B cell (primary cell): ENCODE results near the gene RIN2. TPM values are rescaled to one million over a fixed set of nuclear protein-coding genes. Genes with fewer than 3 reads are reported as not detected.

Source experiments
- ATAC-seq: fragments of 200-7000 bp; cut with Tn5 transposase; one replicate; pipeline ENCODE4 v1.10.0; 2021; ENCODE audit warnings: low read depth, mild to moderate bottlenecking, moderate number of reproducible peaks, moderate library complexity
- CTCF ChIA-PET: fragments of 350-600 bp; sonication (Branson Sonifier 250); formaldehyde crosslinking; loops from one replicate; lab custom pipeline; 2021; ENCODE audit warnings: antibody characterized with exemption, inconsistent platforms; lab: Charles Lee
- POLR2A ChIA-PET: fragments of 350-600 bp; sonication (Branson Sonifier 250); formaldehyde crosslinking; loops from one replicate; lab custom pipeline; 2021; ENCODE audit warnings: antibody characterized with exemption; lab: Charles Lee
- DNase-seq: peaks from one replicate; pipeline ENCODE4 v3.0.0; 2013
- H2AFZ ChIP-seq: 2 replicates; pipeline ENCODE4 v1.6.1; 2012; ENCODE audit warnings: mild to moderate bottlenecking, low read depth, low read length; ENCODE audit not compliant: insufficient read depth, poor library complexity, severe bottlenecking
- H3K27ac ChIP-seq, 2 donors: 1 replicate in 1 of 2; 2 replicates in 1 of 2; pipeline ENCODE4 v1.5.1; 2012 to 2013; ENCODE audit warnings: low read length in 2 of 2, mild to moderate bottlenecking in 2 of 2, moderate library complexity in 1 of 2
- H3K27me3 ChIP-seq, 4 experiments: fragments of 200-600 bp in 1 of 4; sonication (generic) in 1 of 4; replicated peaks in 1 of 4; 1 replicate in 2 of 4; 2 replicates in 2 of 4; pipeline versions ENCODE4 v1.6.1 to v1.7.0; 2013 to 2016; ENCODE audit warnings: low read length in 3 of 4, mild to moderate bottlenecking in 2 of 4, mixed read lengths in 1 of 4, moderate library complexity in 1 of 4; ENCODE audit not compliant: insufficient read depth in 4 of 4, control insufficient read depth in 3 of 4; ENCODE audit errors: control extremely low read depth in 1 of 4
- H3K36me3 ChIP-seq, 2 experiments: replicated peaks in 1 of 2; 1 replicate in 1 of 2; 2 replicates in 1 of 2; pipeline versions ENCODE4 v1.6.1 to v1.7.1; 2013; ENCODE audit warnings: low read length in 1 of 2; ENCODE audit not compliant: insufficient read depth in 2 of 2, control insufficient read depth in 1 of 2; ENCODE audit errors: control extremely low read depth in 1 of 2, extremely low read depth in 1 of 2
- H3K4me1 ChIP-seq, 2 donors: fragments of 200-600 bp in 1 of 2; sonication (generic) in 1 of 2; 1 replicate in 1 of 2; 2 replicates in 1 of 2; pipeline versions ENCODE4 v1.5.1 to v1.6.1; 2013 to 2017; ENCODE audit warnings: low read length in 2 of 2; ENCODE audit not compliant: control insufficient read depth in 2 of 2, insufficient read depth in 2 of 2
- H3K4me2 ChIP-seq: replicated peaks from 2 replicates; pipeline ENCODE3; 2012; ENCODE audit warnings: mild to moderate bottlenecking, low read depth, low read length; ENCODE audit not compliant: poor library complexity, severe bottlenecking
- H3K4me3 ChIP-seq, 5 experiments: fragments of 200-600 bp in 1 of 5; sonication (generic) in 1 of 5; 1 replicate in 3 of 5; 2 replicates in 2 of 5; pipeline versions ENCODE4 v1.5.1 to v1.7.0; 2011 to 2016; ENCODE audit warnings: low read length in 4 of 5, mild to moderate bottlenecking in 4 of 5, low read depth in 2 of 5, control low read depth in 1 of 5, moderate library complexity in 1 of 5; ENCODE audit not compliant: insufficient read depth in 1 of 5; ENCODE audit errors: control extremely low read depth in 1 of 5, extremely low read depth in 1 of 5
- H3K79me2 ChIP-seq: fragments of 200-600 bp; sonication (generic); one replicate; pipeline ENCODE4 v1.6.0; 2016; ENCODE audit warnings: low read length; ENCODE audit not compliant: control insufficient read depth, insufficient read depth
- H3K9ac ChIP-seq: fragments of 200-600 bp; sonication (generic); 2 replicates; pipeline ENCODE4 v1.6.1; 2017; ENCODE audit warnings: mild to moderate bottlenecking, low read length, moderate library complexity
- H3K9me3 ChIP-seq, 3 donors: one replicate each; pipeline versions ENCODE4 v1.6.1 to v1.7.1; 2013; ENCODE audit warnings: low read length in 2 of 3; ENCODE audit not compliant: control insufficient read depth in 2 of 3, insufficient read depth in 1 of 3; ENCODE audit errors: control extremely low read depth in 1 of 3
- H4K20me1 ChIP-seq: 2 replicates; pipeline ENCODE4 v1.6.0; 2012; ENCODE audit warnings: mild to moderate bottlenecking, low read length; ENCODE audit not compliant: insufficient read depth, control insufficient read depth, poor library complexity, severe bottlenecking
- H3K27ac Mint-ChIP-seq: one replicate; pipeline ENCODE4 v1.8.0; 2021; ENCODE audit warnings: mixed read lengths
- H3K27me3 Mint-ChIP-seq: one replicate; pipeline ENCODE4 v1.8.0; 2021; ENCODE audit warnings: mixed read lengths
- H3K4me1 Mint-ChIP-seq: one replicate; pipeline ENCODE4 v1.8.0; 2021; ENCODE audit warnings: mixed read lengths
- H3K4me3 Mint-ChIP-seq: one replicate; pipeline ENCODE4 v1.8.0; 2021; ENCODE audit warnings: mixed read lengths
- H3K9me3 Mint-ChIP-seq: one replicate; pipeline ENCODE4 v1.8.0; 2022; ENCODE audit warnings: mixed read lengths; ENCODE audit not compliant: insufficient read depth
- CTCF ChIP-seq: fragments of 200-600 bp; IDR thresholded peaks from one replicate; pipeline ENCODE4 v1.8.0; 2022; ENCODE audit warnings: antibody characterized with exemption, mild to moderate bottlenecking
- EZH2 ChIP-seq: IDR thresholded peaks from 2 replicates; pipeline ENCODE4 v1.6.1; 2012; ENCODE audit warnings: borderline replicate concordance, low read depth, mild to moderate bottlenecking, moderate library complexity, low read length; ENCODE audit not compliant: insufficient read depth, poor library complexity, severe bottlenecking
- WGBS: methylation state at CpG from one replicate; pipeline ENCODE4 v1.1.5; 2013; ENCODE audit warnings: missing lambda C conversion rate; ENCODE audit not compliant: insufficient coverage; 5-methylcytosine and 5-hydroxymethylcytosine counted together
- intact Hi-C: fragments of 100-400 bp; cut with micrococcal nuclease; formaldehyde crosslinking; loops from one replicate; pipeline ENCODE4 v1.10.0; 2022
- polyA plus RNA-seq: library from polyadenylated mRNA; depleted of rRNA; stranded (reverse); fragments of >200 nt; gene quantifications from 2 replicates; pipeline ENCODE4 v1.2.3, GENCODE V29; 2012
- total RNA-seq, 2 donors: library from RNA; stranded (reverse); fragments of 120-200 nt in 1 of 2; gene quantifications; 1 replicate in 1 of 2; 2 replicates in 1 of 2; pipeline versions ENCODE4 v1.2.3 to v1.2.4, GENCODE V29; 2013 to 2022

The RIN2 gene
- total and polyA plus RNA-seq, 2 donors (not counting 1 experiment from before 2014, with no cell fraction given): 0.15 to 0.32 TPM

DNA sequence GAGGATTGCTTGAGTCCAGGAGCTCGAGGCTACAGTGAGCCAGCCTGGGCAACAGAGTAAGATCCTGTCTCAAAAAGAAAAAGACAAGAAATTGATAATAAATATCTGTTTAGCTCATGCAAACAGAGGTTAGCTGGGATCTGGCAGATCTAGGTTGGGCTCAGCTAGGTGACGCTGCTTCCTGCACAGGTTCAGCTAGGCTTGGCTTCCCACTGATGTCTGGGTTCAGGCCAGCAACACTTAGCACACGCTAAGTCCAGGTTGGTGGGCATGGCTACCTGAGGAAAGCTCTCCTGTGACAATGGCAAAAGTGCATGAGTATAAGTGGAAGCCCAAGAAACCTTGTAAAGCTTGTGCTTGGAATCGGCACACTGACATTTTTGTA is 48.7 kb downstream of the RIN2 start:
- no peaks in the 10 kb centered on the region for H3K79me2 ChIP-seq
- no peak overlapping the region for H3K27ac Mint-ChIP-seq
- DNase-seq (no peak), ATAC-seq (no peak)
- H4K20me1 ChIP-seq: no peaks in the 10 kb centered on the region
- H3K9ac ChIP-seq: no peak overlapping the region
- intact Hi-C loops: no loop called here
- no peaks in the 10 kb centered on the region for H3K36me3 ChIP-seq
- H3K4me3 Mint-ChIP-seq: no peak overlapping the region
- no peak for TF ChIP-seq CTCF
- TF ChIP-seq EZH2: no peak
- no peak overlapping the region for H2AFZ ChIP-seq
- CTCF ChIA-PET: interaction anchor here (0.6 to 1.6 kb wide), 8 partner anchors 9 to 144 kb away, joined by 3 to 9 read pairs (median 3); no protein-coding TSS in a partner anchor
- no peak overlapping the region for H3K4me3 ChIP-seq
- no peaks in the 10 kb centered on the region for H3K27me3 ChIP-seq
- POLR2A ChIA-PET: no interaction called here
- H3K4me1 Mint-ChIP-seq: peaks cover 26% of the 10 kb centered on the region
- peaks cover 13 to 16% of the 10 kb centered on the region in 2 donors for H3K4me1 ChIP-seq
- no peaks in the 10 kb centered on the region for H3K27me3 Mint-ChIP-seq
- H3K9me3 Mint-ChIP-seq: no peaks in the 10 kb centered on the region
- no peak overlapping the region for H3K27ac ChIP-seq
- H3K4me2 ChIP-seq: peak overlapping the region; percentile 5
- WGBS: 97% methylated on average over 4 of the region's 4 CpGs
- H3K9me3 ChIP-seq: no peaks in the 10 kb centered on the region

GRCh38 chr20:19807191-19807945 is 49.3 kb downstream of the RIN2 start:
- ATAC-seq: no peak
- H3K27me3 ChIP-seq: no peaks in the 10 kb centered on the region

More at GRCh38 chr20:19807191-19807945, 49.3 kb downstream of the RIN2 start:
- POLR2A ChIA-PET: no interaction called here
- no peaks in the 10 kb centered on the region for H3K27me3 Mint-ChIP-seq
- no peak overlapping the region for H2AFZ ChIP-seq
- peaks cover 31% of the 10 kb centered on the region for H3K4me1 Mint-ChIP-seq
- H3K27ac Mint-ChIP-seq: no peak overlapping the region
- H3K4me2 ChIP-seq: peak overlapping the region; percentile 5
- H3K4me3 Mint-ChIP-seq: no peak overlapping the region
- H4K20me1 ChIP-seq: no peaks in the 10 kb centered on the region
- no peak for TF ChIP-seq EZH2
- no peak for TF ChIP-seq CTCF
- H3K27ac ChIP-seq: no peak overlapping the region
- intact Hi-C loops: no loop called here
- H3K4me1 ChIP-seq: peaks cover 15 to 22% of the 10 kb centered on the region in 2 donors
- H3K9ac ChIP-seq: no peak overlapping the region
- no peaks in the 10 kb centered on the region for H3K9me3 ChIP-seq
- CTCF ChIA-PET: interaction anchor here (0.6 to 1.6 kb wide), 8 partner anchors 8 to 145 kb away, joined by 3 to 9 read pairs (median 3); no protein-coding TSS in a partner anchor
- no peaks in the 10 kb centered on the region for H3K79me2 ChIP-seq
- no peaks in the 10 kb centered on the region for H3K9me3 Mint-ChIP-seq
- no peak for DNase-seq
- H3K36me3 ChIP-seq: no peaks in the 10 kb centered on the region
- H3K4me3 ChIP-seq: no peak overlapping the region
